Panc1 (cell line): ENCODE results near the gene MUL1. TPM values are rescaled to one million over a fixed set of nuclear protein-coding genes. Genes with fewer than 3 reads are reported as not detected.

Experiments used
- ATAC-seq: fragments of 200-7000 bp; cut with Tn5 transposase; 2 replicates; pipeline ENCODE4 v1.9.1; 2020; ENCODE audit warnings: mild to moderate bottlenecking, moderate library complexity
- BruUV-seq: library from RNA; stranded (reverse); fragments of 400-500 nt; replicated peaks from 2 replicates; lab custom pipeline; 2021; lab: Mats Ljungman, UMichigan
- CTCF ChIA-PET: fragments of 300-600 bp; sonication (Branson Sonifier 250); formaldehyde crosslinking; loops from one replicate; lab custom pipeline; 2022; ENCODE audit warnings: antibody characterized with exemption; lab: Charles Lee
- POLR2A ChIA-PET: fragments of 300-600 bp; sonication (Branson Sonifier 250); formaldehyde crosslinking; loops from one replicate; lab custom pipeline; 2022; ENCODE audit warnings: antibody characterized with exemption; lab: Charles Lee
- DNase-seq: peaks from one replicate; pipeline ENCODE4 v3.0.0-alpha.2; 2010; ENCODE audit warnings: low read depth, low spot score
- H3K27ac ChIP-seq: 2 replicates; pipeline ENCODE4 v1.5.1; 2011; ENCODE audit warnings: mild to moderate bottlenecking, low read length, inconsistent platforms
- H3K27me3 ChIP-seq: fragments of 200-500 bp; sonication (Bioruptor generic); 2 replicates; pipeline ENCODE4 v1.6.0; 2014; ENCODE audit warnings: low read length, inconsistent platforms; ENCODE audit not compliant: control insufficient read depth, insufficient read depth
- H3K36me3 ChIP-seq: fragments of 200-500 bp; sonication (Bioruptor generic); 2 replicates; pipeline ENCODE4 v1.5.1; 2014; ENCODE audit warnings: inconsistent platforms, mild to moderate bottlenecking, low read length, moderate library complexity; ENCODE audit not compliant: control insufficient read depth, insufficient read depth
- H3K4me1 ChIP-seq: 2 replicates; pipeline ENCODE4 v1.5.1; 2011; ENCODE audit warnings: inconsistent platforms, mild to moderate bottlenecking, low read length, moderate library complexity; ENCODE audit not compliant: control insufficient read depth, insufficient read depth
- H3K4me3 ChIP-seq, 2 experiments: 2 replicates each; pipeline ENCODE4 v1.5.1; 2011 to 2012; ENCODE audit warnings: low read depth in 2 of 2, low read length in 2 of 2, mild to moderate bottlenecking in 2 of 2, inconsistent platforms in 1 of 2, moderate library complexity in 1 of 2
- H3K9me3 ChIP-seq: fragments of 200-500 bp; sonication (Bioruptor generic); 2 replicates; pipeline ENCODE4 v1.5.1; 2014; ENCODE audit warnings: low read depth, mild to moderate bottlenecking, inconsistent platforms, low read length, moderate library complexity; ENCODE audit not compliant: control insufficient read depth, insufficient read depth
- POLR2AphosphoS5 ChIP-seq: IDR thresholded peaks from 2 replicates; pipeline ENCODE4 v1.6.1; 2012; ENCODE audit warnings: mild to moderate bottlenecking, low read depth, low read length, moderate library complexity
- SIN3A ChIP-seq: IDR thresholded peaks from 2 replicates; pipeline ENCODE4 v1.6.1; 2012; ENCODE audit warnings: low read depth, mild to moderate bottlenecking, low read length, moderate library complexity, borderline replicate concordance; ENCODE audit not compliant: insufficient read depth
- TCF7L2 ChIP-seq: IDR thresholded peaks from 2 replicates; pipeline ENCODE4 v1.6.1; 2011; ENCODE audit warnings: mild to moderate bottlenecking, low read depth, low read length, inconsistent platforms
- in situ Hi-C: cut with HindIII; loops from 2 replicates; pipeline ENCODE4 v1.10.0; 2016; ENCODE audit warnings: low sequenced_read_pairs, low pct_unique_long_range_greater_than_20kb
- intact Hi-C: fragments of 100-400 bp; cut with micrococcal nuclease; formaldehyde crosslinking; loops from one replicate; pipeline ENCODE4 v1.10.0; 2022; ENCODE audit not compliant: unreplicated experiment
- total RNA-seq: library from RNA; stranded (reverse); gene quantifications from one replicate; pipeline ENCODE4 v1.2.1, GENCODE V29; 2021; ENCODE audit not compliant: unreplicated experiment
- TF ChIP-seq, protein P1 (sequence below): fragments of 450-650 bp; IDR thresholded peaks from 2 replicates; pipeline ENCODE4 v1.5.1; 2017; ENCODE audit warnings: mild to moderate bottlenecking
- TF ChIP-seq, protein P2 (sequence below), 2 experiments: IDR thresholded peaks; 2 replicates each; pipeline ENCODE4 v1.6.1; 2011 to 2012; ENCODE audit warnings: low read depth in 2 of 2, control low read depth in 1 of 2, low read length in 1 of 2, mild to moderate bottlenecking in 1 of 2, moderate library complexity in 1 of 2; ENCODE audit not compliant: insufficient read depth in 1 of 2

MUL1 gene
- total RNA-seq, 1 experiment from 2014 or later, result 39.4 TPM

DNA sequence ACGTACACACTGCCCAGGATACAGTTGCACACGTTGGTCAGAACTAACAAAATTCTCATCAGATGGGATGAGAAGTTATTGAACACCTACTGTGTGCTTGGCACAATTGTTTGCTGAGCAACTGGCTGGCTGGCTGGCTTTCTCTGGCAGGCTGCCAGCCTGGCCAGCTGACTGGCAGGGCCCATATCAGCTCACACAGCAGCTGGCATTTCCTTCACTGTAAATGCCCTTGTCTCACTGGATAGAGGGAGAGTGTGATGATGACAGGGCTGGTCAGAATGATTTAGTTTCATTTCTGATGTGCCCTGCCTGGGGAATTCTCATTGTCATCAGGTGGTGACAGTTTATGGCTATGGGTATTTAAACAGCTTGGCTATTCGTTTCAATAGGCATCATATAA is 37.8 kb downstream of the MUL1 start:
- Histone ChIP-seq H3K36me3 (no peaks in the 10 kb centered on the region), H3K4me3 (no peak overlapping the region), H3K9me3 (no peaks in the 10 kb centered on the region), H3K4me1 (peaks cover 5% of the 10 kb centered on the region), H3K27ac (no peak overlapping the region), H3K27me3 (peaks cover 2% of the 10 kb centered on the region; the same call in 1 of the 2 replicates)
- CTCF ChIA-PET, result interaction anchor here (0.6 kb wide), 1 partner anchor 89 kb away, joined by 5 read pairs; no protein-coding TSS in a partner anchor
- POLR2A ChIA-PET, result no interaction called here
- intact Hi-C loops (no loop called here), in situ Hi-C loops (no loop called here)
- no TSS peak for BruUV-seq
- no peak for ATAC-seq
- DNase-seq, result no peak
- TF ChIP-seq, protein P1, sequence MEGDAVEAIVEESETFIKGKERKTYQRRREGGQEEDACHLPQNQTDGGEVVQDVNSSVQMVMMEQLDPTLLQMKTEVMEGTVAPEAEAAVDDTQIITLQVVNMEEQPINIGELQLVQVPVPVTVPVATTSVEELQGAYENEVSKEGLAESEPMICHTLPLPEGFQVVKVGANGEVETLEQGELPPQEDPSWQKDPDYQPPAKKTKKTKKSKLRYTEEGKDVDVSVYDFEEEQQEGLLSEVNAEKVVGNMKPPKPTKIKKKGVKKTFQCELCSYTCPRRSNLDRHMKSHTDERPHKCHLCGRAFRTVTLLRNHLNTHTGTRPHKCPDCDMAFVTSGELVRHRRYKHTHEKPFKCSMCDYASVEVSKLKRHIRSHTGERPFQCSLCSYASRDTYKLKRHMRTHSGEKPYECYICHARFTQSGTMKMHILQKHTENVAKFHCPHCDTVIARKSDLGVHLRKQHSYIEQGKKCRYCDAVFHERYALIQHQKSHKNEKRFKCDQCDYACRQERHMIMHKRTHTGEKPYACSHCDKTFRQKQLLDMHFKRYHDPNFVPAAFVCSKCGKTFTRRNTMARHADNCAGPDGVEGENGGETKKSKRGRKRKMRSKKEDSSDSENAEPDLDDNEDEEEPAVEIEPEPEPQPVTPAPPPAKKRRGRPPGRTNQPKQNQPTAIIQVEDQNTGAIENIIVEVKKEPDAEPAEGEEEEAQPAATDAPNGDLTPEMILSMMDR, result no peak
- no peak for TF ChIP-seq POLR2AphosphoS5
- no peak for TF ChIP-seq TCF7L2
- TF ChIP-seq, protein P2, sequence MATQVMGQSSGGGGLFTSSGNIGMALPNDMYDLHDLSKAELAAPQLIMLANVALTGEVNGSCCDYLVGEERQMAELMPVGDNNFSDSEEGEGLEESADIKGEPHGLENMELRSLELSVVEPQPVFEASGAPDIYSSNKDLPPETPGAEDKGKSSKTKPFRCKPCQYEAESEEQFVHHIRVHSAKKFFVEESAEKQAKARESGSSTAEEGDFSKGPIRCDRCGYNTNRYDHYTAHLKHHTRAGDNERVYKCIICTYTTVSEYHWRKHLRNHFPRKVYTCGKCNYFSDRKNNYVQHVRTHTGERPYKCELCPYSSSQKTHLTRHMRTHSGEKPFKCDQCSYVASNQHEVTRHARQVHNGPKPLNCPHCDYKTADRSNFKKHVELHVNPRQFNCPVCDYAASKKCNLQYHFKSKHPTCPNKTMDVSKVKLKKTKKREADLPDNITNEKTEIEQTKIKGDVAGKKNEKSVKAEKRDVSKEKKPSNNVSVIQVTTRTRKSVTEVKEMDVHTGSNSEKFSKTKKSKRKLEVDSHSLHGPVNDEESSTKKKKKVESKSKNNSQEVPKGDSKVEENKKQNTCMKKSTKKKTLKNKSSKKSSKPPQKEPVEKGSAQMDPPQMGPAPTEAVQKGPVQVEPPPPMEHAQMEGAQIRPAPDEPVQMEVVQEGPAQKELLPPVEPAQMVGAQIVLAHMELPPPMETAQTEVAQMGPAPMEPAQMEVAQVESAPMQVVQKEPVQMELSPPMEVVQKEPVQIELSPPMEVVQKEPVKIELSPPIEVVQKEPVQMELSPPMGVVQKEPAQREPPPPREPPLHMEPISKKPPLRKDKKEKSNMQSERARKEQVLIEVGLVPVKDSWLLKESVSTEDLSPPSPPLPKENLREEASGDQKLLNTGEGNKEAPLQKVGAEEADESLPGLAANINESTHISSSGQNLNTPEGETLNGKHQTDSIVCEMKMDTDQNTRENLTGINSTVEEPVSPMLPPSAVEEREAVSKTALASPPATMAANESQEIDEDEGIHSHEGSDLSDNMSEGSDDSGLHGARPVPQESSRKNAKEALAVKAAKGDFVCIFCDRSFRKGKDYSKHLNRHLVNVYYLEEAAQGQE (IDR thresholded peaks at IDR 0.05; ENCODE audit: insufficient read depth in 1 of 2, low read depth in 2 of 2, low read length in 1 of 2), result no peak
- TF ChIP-seq SIN3A, result no peak

- peaks cover 5% of the 10 kb centered on the region; the same call in 1 of the 2 replicates for H3K4me1 ChIP-seq
- no peak for ATAC-seq
- no peak for TF ChIP-seq POLR2AphosphoS5
- TF ChIP-seq SIN3A, result no peak
- no peak for TF ChIP-seq TCF7L2
- TF ChIP-seq, protein P2 (IDR thresholded peaks at IDR 0.05; ENCODE audit: insufficient read depth in 1 of 2, low read depth in 2 of 2, low read length in 1 of 2), result no peak
- TF ChIP-seq, protein P1, result no peak
- H3K27ac ChIP-seq, result no peak overlapping the region
- no peak overlapping the region for H3K4me3 ChIP-seq
- no peaks in the 10 kb centered on the region for H3K36me3 ChIP-seq
- BruUV-seq, result no TSS peak
- DNase-seq, result no peak
- POLR2A ChIA-PET, result no interaction called here
- in situ Hi-C loops, result no loop called here
- H3K27me3 ChIP-seq, result peaks cover 2% of the 10 kb centered on the region; the same call in 1 of the 2 replicates
- intact Hi-C loops, result no loop called here
- H3K9me3 ChIP-seq, result no peaks in the 10 kb centered on the region
- CTCF ChIA-PET, result interaction anchor here (0.6 kb wide), 1 partner anchor 88 kb away, joined by 5 read pairs; no protein-coding TSS in a partner anchor
Measured at GRCh38 chr1:20469406-20470076, 38.4 kb downstream of the MUL1 start.
